HepG2 (cell line): ENCODE data around the gene UEVLD. TPM values are rescaled to one million over a fixed set of nuclear protein-coding genes. Genes with fewer than 3 reads are reported as not detected.

Experiments
- AKAP8 ChIP-seq: sonication (generic); formaldehyde crosslinking; IDR thresholded peaks from 2 replicates; pipeline ENCODE4 v1.5.1; 2020; ENCODE audit warnings: mild to moderate bottlenecking, missing genetic modification reagents
- EHMT2 ChIP-seq: fragments of 200-600 bp; sonication (generic); IDR thresholded peaks from 2 replicates; pipeline ENCODE4 v1.7.0; 2017; ENCODE audit warnings: antibody characterized with exemption, low read depth, low read length, borderline replicate concordance
- GLI4 ChIP-seq: sonication (generic); formaldehyde crosslinking; IDR thresholded peaks from 2 replicates; pipeline ENCODE4 v1.5.1; 2020; ENCODE audit warnings: missing genetic modification reagents, mild to moderate bottlenecking, moderate library complexity, borderline replicate concordance
- HIVEP1 ChIP-seq: sonication (generic); formaldehyde crosslinking; IDR thresholded peaks from 2 replicates; pipeline ENCODE4 v1.4.0; 2020; ENCODE audit warnings: mild to moderate bottlenecking, missing genetic modification reagents
- HOXA5 ChIP-seq: sonication (generic); formaldehyde crosslinking; IDR thresholded peaks from 2 replicates; pipeline ENCODE4 v1.4.0; 2020; ENCODE audit warnings: missing genetic modification reagents
- KDM1A ChIP-seq: IDR thresholded peaks from 2 replicates; pipeline ENCODE4 v1.6.1; 2016; ENCODE audit warnings: missing compliant biosample characterization
- MIER2 ChIP-seq: IDR thresholded peaks from 2 replicates; pipeline ENCODE4 v1.6.1; 2016; ENCODE audit warnings: missing biosample characterization, missing genetic modification reagents
- NCOA2 ChIP-seq: sonication (generic); formaldehyde crosslinking; IDR thresholded peaks from 2 replicates; pipeline ENCODE4 v1.8.0; 2022; ENCODE audit warnings: inconsistent platforms
- NR2F6 ChIP-seq, 2 experiments: IDR thresholded peaks; 2 replicates each; pipeline ENCODE4 v1.6.1; 2016; ENCODE audit warnings: antibody characterized with exemption in 1 of 2, mild to moderate bottlenecking in 1 of 2
- RBAK ChIP-seq: sonication (generic); formaldehyde crosslinking; IDR thresholded peaks from 2 replicates; pipeline ENCODE4 v1.5.1; 2020; ENCODE audit warnings: mild to moderate bottlenecking, missing genetic modification reagents
- SIN3A ChIP-seq: IDR thresholded peaks from 2 replicates; pipeline ENCODE4 v1.6.1; 2011; ENCODE audit warnings: low read depth, mild to moderate bottlenecking, control low read depth, low read length, borderline replicate concordance
- SP5 ChIP-seq: IDR thresholded peaks from 2 replicates; pipeline ENCODE4 v1.6.1; 2016; ENCODE audit warnings: low read depth, borderline replicate concordance
- SPEN ChIP-seq: sonication (generic); formaldehyde crosslinking; IDR thresholded peaks from 2 replicates; pipeline ENCODE4 v1.5.1; 2020; ENCODE audit warnings: low read depth, mild to moderate bottlenecking, missing genetic modification reagents
- TBX2 ChIP-seq: sonication (generic); formaldehyde crosslinking; IDR thresholded peaks from 2 replicates; pipeline ENCODE4 v1.5.0; 2020; ENCODE audit warnings: missing genetic modification reagents, mild to moderate bottlenecking, borderline replicate concordance
- ZNF121 ChIP-seq: sonication (generic); formaldehyde crosslinking; IDR thresholded peaks from 2 replicates; pipeline ENCODE4 v1.5.0; 2020; ENCODE audit warnings: mild to moderate bottlenecking, missing genetic modification reagents
- ZNF552 ChIP-seq: sonication (generic); formaldehyde crosslinking; IDR thresholded peaks from 2 replicates; pipeline ENCODE4 v1.9.0; 2022; ENCODE audit warnings: missing genetic modification reagents, mild to moderate bottlenecking, borderline replicate concordance
- polyA plus RNA-seq, 8 experiments: library from polyadenylated mRNA; depleted of rRNA in 3 of 8; stranded (reverse) in 7 of 8; unstranded in 1 of 8; fragments of >200 nt; fragmentation: Illumina TruSeq in 4 of 8; extraction: Trizol in 4 of 8; gene quantifications; 2 replicates each; pipeline versions ENCODE4 v1.2.1 to v1.2.3, GENCODE V29; 2011 to 2016; ENCODE audit warnings: low read depth in 4 of 8, missing spikeins in 1 of 8, mixed read lengths in 1 of 8; ENCODE audit not compliant: insufficient read depth in 1 of 8
- total RNA-seq, 5 experiments: library from RNA; depleted of rRNA; stranded (reverse); fragments of >200 nt; fragmentation: Illumina TruSeq; extraction: Trizol; gene quantifications; 2 replicates each; pipeline ENCODE4 v1.2.3, GENCODE V29; 2016; ENCODE audit warnings: low read depth in 1 of 5
- TF ChIP-seq, protein P1 (sequence below): sonication (generic); formaldehyde crosslinking; IDR thresholded peaks from 2 replicates; pipeline ENCODE4 v1.5.1; 2020; ENCODE audit warnings: mild to moderate bottlenecking, missing genetic modification reagents, borderline replicate concordance
- TF ChIP-seq, protein P2 (sequence below): sonication (generic); formaldehyde crosslinking; conservative IDR thresholded peaks from 2 replicates; pipeline ENCODE4 v1.4.0; 2020; ENCODE audit warnings: missing genetic modification reagents
- TF ChIP-seq, protein P3 (sequence below): sonication (generic); formaldehyde crosslinking; IDR thresholded peaks from 2 replicates; pipeline ENCODE4 v1.8.1; 2023; ENCODE audit warnings: mild to moderate bottlenecking, missing genetic modification reagents, borderline replicate concordance
- TF ChIP-seq, protein P4 (sequence below): sonication (generic); formaldehyde crosslinking; IDR thresholded peaks from 2 replicates; pipeline ENCODE4 v1.4.0; 2020; ENCODE audit warnings: missing genetic modification reagents

The UEVLD gene
- total and polyA plus RNA-seq, 2 of the 13 experiments (the other 11 are each of a cell fraction or from before 2014, with no cell fraction given), result 5.7 to 13.7 TPM

DNA sequence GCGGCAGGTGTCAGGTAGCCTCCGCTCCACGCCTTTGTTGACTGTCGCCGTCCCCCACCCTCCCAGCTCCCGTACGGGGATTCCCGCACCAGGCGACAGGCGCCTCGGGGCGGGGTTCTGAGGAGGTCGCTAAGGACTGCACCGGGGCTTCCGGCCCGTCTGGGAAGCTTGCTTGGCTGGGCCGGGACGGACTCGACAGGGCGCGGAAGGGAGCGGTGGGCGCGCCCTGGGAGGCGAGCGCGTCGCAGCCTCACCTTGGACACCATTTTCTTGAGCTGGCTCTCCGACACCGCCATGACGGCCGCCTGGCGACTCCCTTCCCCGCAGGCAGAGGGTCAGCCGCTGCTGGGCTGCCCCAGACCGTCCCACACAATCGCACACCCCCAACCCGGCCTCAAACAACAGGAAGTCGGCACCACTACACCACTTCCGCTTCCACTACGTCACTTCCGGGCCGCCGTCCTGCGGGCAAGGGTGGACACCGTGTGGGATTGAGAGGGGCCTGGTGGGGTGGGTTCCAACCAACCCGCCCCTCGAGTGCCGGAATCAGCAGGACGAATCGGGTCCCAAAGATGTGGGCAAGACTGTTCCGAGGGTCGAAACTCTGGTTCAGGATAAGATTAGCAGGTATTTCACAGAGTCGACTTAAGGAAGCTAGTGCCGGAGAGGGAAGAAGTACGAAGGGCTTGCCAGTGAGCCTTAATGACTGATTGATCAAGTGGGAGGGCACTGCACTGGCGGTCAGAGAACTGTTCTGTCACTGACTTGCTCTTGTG lies 61.8 kb downstream of the UEVLD start, which contains the start of gene TSG101 (continued):
- TF ChIP-seq, protein P1, sequence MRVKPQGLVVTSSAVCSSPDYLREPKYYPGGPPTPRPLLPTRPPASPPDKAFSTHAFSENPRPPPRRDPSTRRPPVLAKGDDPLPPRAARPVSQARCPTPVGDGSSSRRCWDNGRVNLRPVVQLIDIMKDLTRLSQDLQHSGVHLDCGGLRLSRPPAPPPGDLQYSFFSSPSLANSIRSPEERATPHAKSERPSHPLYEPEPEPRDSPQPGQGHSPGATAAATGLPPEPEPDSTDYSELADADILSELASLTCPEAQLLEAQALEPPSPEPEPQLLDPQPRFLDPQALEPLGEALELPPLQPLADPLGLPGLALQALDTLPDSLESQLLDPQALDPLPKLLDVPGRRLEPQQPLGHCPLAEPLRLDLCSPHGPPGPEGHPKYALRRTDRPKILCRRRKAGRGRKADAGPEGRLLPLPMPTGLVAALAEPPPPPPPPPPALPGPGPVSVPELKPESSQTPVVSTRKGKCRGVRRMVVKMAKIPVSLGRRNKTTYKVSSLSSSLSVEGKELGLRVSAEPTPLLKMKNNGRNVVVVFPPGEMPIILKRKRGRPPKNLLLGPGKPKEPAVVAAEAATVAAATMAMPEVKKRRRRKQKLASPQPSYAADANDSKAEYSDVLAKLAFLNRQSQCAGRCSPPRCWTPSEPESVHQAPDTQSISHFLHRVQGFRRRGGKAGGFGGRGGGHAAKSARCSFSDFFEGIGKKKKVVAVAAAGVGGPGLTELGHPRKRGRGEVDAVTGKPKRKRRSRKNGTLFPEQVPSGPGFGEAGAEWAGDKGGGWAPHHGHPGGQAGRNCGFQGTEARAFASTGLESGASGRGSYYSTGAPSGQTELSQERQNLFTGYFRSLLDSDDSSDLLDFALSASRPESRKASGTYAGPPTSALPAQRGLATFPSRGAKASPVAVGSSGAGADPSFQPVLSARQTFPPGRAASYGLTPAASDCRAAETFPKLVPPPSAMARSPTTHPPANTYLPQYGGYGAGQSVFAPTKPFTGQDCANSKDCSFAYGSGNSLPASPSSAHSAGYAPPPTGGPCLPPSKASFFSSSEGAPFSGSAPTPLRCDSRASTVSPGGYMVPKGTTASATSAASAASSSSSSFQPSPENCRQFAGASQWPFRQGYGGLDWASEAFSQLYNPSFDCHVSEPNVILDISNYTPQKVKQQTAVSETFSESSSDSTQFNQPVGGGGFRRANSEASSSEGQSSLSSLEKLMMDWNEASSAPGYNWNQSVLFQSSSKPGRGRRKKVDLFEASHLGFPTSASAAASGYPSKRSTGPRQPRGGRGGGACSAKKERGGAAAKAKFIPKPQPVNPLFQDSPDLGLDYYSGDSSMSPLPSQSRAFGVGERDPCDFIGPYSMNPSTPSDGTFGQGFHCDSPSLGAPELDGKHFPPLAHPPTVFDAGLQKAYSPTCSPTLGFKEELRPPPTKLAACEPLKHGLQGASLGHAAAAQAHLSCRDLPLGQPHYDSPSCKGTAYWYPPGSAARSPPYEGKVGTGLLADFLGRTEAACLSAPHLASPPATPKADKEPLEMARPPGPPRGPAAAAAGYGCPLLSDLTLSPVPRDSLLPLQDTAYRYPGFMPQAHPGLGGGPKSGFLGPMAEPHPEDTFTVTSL (CRISPR knock-in tag), result peak; percentile 34; the same call in 1 of the 2 replicates
- peak; percentile 88 for TF ChIP-seq SIN3A
- no peak for TF ChIP-seq KDM1A (CRISPR knock-in tag)
- no peak for TF ChIP-seq EHMT2
- peak; percentile 56 for TF ChIP-seq ZNF121 (CRISPR knock-in tag)
- peak; percentile 80; the same call in 1 of the 2 replicates for TF ChIP-seq GLI4 (CRISPR knock-in tag)
- TF ChIP-seq, protein P2, sequence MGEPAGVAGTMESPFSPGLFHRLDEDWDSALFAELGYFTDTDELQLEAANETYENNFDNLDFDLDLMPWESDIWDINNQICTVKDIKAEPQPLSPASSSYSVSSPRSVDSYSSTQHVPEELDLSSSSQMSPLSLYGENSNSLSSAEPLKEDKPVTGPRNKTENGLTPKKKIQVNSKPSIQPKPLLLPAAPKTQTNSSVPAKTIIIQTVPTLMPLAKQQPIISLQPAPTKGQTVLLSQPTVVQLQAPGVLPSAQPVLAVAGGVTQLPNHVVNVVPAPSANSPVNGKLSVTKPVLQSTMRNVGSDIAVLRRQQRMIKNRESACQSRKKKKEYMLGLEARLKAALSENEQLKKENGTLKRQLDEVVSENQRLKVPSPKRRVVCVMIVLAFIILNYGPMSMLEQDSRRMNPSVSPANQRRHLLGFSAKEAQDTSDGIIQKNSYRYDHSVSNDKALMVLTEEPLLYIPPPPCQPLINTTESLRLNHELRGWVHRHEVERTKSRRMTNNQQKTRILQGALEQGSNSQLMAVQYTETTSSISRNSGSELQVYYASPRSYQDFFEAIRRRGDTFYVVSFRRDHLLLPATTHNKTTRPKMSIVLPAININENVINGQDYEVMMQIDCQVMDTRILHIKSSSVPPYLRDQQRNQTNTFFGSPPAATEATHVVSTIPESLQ (CRISPR knock-in tag), result no peak
- TF ChIP-seq ZNF552 (CRISPR knock-in tag), result no peak
- peak; percentile 69; the same call in 1 of the 2 replicates for TF ChIP-seq AKAP8
- no peak for TF ChIP-seq RBAK
- no peak for TF ChIP-seq NR2F6 (IDR thresholded peaks at IDR 0.05)
- TF ChIP-seq NR2F6 (CRISPR knock-in tag; IDR thresholded peaks at IDR 0.05), result 0 out of 2 replicates have a peak, but pooled peaks have one; percentile 48
- peak; percentile 87 for TF ChIP-seq TBX2 (CRISPR knock-in tag)
- TF ChIP-seq, protein P3, sequence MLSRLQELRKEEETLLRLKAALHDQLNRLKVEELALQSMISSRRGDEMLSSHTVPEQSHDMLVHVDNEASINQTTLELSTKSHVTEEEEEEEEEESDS (CRISPR knock-in tag), result no peak
- TF ChIP-seq HIVEP1 (CRISPR knock-in tag), result peak; percentile 98
- TF ChIP-seq MIER2 (CRISPR knock-in tag), result no peak
- TF ChIP-seq SP5 (CRISPR knock-in tag), result peak; percentile 51; the same call in 1 of the 2 replicates
- TF ChIP-seq, protein P4, sequence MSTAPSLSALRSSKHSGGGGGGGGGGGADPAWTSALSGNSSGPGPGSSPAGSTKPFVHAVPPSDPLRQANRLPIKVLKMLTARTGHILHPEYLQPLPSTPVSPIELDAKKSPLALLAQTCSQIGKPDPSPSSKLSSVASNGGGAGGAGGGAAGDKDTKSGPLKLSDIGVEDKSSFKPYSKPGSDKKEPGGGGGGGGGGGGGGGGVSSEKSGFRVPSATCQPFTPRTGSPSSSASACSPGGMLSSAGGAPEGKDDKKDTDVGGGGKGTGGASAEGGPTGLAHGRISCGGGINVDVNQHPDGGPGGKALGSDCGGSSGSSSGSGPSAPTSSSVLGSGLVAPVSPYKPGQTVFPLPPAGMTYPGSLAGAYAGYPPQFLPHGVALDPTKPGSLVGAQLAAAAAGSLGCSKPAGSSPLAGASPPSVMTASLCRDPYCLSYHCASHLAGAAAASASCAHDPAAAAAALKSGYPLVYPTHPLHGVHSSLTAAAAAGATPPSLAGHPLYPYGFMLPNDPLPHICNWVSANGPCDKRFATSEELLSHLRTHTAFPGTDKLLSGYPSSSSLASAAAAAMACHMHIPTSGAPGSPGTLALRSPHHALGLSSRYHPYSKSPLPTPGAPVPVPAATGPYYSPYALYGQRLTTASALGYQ (CRISPR knock-in tag), result peak; percentile 80
- peak; percentile 91 for TF ChIP-seq SPEN (CRISPR knock-in tag)
- no peak; the same call in 1 of the 2 replicates for TF ChIP-seq NCOA2 (CRISPR knock-in tag)
- TF ChIP-seq HOXA5 (CRISPR knock-in tag), result peak; percentile 75; the same call in 1 of the 2 replicates
